Neutrophil (primary cell): Measurements from ENCODE around the gene WDR6.

Source experiments
- H3K27ac ChIP-seq: fragments of 200-600 bp; sonication (generic); 2 replicates; pipeline ENCODE4 v1.5.1; 2016; ENCODE audit warnings: mild to moderate bottlenecking, moderate library complexity
- H3K27me3 ChIP-seq: fragments of 200-600 bp; sonication (generic); 2 replicates; pipeline ENCODE4 v1.6.0; 2016; ENCODE audit warnings: mild to moderate bottlenecking
- H3K36me3 ChIP-seq: fragments of 200-600 bp; sonication (generic); 2 replicates; pipeline ENCODE4 v1.5.1; 2017
- H3K4me1 ChIP-seq, 2 experiments: fragments of 200-600 bp in 1 of 2; sonication (generic) in 1 of 2; 1 replicate in 1 of 2; 2 replicates in 1 of 2; pipeline versions ENCODE4 v1.5.1 to v1.6.1; 2013 to 2016; ENCODE audit warnings: low read depth in 1 of 2, low read length in 1 of 2, mild to moderate bottlenecking in 1 of 2, moderate library complexity in 1 of 2; ENCODE audit not compliant: control insufficient read depth in 1 of 2, insufficient read depth in 1 of 2
- H3K4me3 ChIP-seq, 2 experiments: fragments of 200-600 bp in 1 of 2; sonication (generic) in 1 of 2; 1 replicate in 1 of 2; 2 replicates in 1 of 2; pipeline ENCODE4 v1.5.1; 2013 to 2016; ENCODE audit warnings: low read depth in 1 of 2, low read length in 1 of 2, mild to moderate bottlenecking in 1 of 2, moderate library complexity in 1 of 2
- H3K9me3 ChIP-seq: fragments of 200-600 bp; sonication (generic); 2 replicates; pipeline ENCODE4 v1.5.1; 2016
- TF ChIP-seq, protein P1 (sequence below): fragments of 200-600 bp; sonication (generic); IDR thresholded peaks from 2 replicates; pipeline ENCODE4 v1.5.1; 2016; ENCODE audit warnings: antibody characterized with exemption

Gene WDR6

DNA sequence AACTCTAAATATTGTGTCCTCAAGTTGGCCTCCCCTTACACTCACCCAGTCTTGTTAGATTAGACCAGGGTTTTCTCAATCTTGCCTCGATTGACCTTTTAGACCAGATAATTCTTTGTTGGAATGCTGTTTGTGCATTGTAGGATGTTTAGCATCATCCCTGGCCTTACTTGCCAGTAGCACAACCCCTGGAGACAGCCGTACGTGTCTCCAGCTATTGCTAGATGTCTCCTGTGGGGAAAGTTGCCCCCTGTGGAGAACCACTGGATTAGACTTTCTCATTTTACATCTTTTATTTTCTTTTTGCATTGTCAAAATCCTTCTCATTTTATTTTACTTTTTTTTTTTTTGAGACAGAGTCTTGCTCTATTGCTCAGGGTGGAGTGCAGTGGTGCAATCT lies 2.2 kb downstream of the WDR6 start:
- Histone ChIP-seq H3K27me3 (no peaks in the 10 kb centered on the region), H3K9me3 (no peaks in the 10 kb centered on the region), H3K27ac (peak overlapping the region; percentile 39), H3K4me1 (peaks cover 24 to 35% of the 10 kb centered on the region in 2 experiments), H3K36me3 (peaks cover 18% of the 10 kb centered on the region), H3K4me3 (no peak overlapping the region)
- TF ChIP-seq, protein P1, sequence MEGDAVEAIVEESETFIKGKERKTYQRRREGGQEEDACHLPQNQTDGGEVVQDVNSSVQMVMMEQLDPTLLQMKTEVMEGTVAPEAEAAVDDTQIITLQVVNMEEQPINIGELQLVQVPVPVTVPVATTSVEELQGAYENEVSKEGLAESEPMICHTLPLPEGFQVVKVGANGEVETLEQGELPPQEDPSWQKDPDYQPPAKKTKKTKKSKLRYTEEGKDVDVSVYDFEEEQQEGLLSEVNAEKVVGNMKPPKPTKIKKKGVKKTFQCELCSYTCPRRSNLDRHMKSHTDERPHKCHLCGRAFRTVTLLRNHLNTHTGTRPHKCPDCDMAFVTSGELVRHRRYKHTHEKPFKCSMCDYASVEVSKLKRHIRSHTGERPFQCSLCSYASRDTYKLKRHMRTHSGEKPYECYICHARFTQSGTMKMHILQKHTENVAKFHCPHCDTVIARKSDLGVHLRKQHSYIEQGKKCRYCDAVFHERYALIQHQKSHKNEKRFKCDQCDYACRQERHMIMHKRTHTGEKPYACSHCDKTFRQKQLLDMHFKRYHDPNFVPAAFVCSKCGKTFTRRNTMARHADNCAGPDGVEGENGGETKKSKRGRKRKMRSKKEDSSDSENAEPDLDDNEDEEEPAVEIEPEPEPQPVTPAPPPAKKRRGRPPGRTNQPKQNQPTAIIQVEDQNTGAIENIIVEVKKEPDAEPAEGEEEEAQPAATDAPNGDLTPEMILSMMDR = no peak

DNA sequence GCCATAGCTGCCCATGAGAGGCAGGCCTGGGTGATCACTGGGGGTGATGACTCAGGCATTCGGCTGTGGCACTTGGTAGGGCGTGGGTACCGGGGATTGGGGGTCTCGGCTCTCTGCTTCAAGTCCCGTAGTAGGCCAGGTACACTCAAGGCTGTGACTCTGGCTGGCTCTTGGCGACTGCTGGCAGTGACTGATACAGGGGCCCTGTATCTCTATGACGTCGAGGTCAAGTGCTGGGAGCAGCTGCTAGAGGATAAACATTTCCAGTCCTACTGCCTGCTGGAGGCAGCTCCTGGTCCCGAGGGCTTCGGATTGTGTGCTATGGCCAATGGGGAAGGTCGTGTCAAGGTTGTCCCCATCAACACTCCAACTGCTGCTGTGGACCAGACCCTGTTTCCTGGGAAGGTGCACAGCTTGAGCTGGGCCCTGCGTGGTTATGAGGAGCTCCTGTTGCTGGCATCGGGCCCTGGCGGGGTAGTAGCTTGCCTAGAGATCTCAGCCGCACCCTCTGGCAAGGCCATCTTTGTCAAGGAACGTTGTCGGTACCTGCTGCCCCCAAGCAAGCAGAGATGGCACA lies 5.3 kb downstream of the WDR6 start:
- Histone ChIP-seq H3K36me3 (peaks cover 37% of the 10 kb centered on the region), H3K9me3 (no peaks in the 10 kb centered on the region), H3K27ac (no peak overlapping the region), H3K4me3 (no peak overlapping the region), H3K4me1 (peaks cover 24 to 32% of the 10 kb centered on the region in 2 experiments), H3K27me3 (no peaks in the 10 kb centered on the region)
- TF ChIP-seq, protein P1 = no peak

DNA sequence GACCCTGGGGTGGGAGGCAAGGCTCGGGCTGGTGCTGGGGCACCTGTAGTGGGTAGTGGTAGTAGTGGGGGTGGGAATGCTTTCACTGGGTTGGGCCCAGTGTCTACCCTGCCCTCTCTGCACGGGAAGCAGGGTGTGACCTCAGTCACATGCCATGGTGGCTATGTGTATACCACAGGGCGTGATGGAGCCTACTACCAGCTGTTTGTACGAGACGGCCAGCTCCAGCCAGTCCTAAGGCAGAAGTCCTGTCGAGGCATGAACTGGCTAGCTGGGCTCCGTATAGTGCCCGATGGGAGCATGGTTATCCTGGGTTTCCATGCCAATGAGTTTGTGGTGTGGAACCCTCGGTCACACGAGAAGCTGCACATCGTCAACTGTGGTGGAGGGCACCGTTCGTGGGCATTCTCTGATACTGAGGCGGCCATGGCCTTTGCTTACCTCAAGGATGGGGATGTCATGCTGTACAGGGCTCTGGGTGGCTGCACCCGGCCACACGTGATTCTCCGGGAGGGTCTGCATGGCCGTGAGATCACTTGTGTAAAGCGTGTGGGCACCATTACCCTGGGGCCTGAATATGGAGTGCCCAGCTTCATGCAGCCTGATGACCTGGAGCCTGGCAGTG lies 6.0 kb downstream of the WDR6 start:
- Histone ChIP-seq H3K27me3 (no peaks in the 10 kb centered on the region), H3K4me1 (peaks cover 25 to 30% of the 10 kb centered on the region in 2 experiments), H3K4me3 (no peak overlapping the region), H3K27ac (no peak overlapping the region), H3K36me3 (peaks cover 37% of the 10 kb centered on the region), H3K9me3 (no peaks in the 10 kb centered on the region)
- TF ChIP-seq, protein P1 = no peak

DNA sequence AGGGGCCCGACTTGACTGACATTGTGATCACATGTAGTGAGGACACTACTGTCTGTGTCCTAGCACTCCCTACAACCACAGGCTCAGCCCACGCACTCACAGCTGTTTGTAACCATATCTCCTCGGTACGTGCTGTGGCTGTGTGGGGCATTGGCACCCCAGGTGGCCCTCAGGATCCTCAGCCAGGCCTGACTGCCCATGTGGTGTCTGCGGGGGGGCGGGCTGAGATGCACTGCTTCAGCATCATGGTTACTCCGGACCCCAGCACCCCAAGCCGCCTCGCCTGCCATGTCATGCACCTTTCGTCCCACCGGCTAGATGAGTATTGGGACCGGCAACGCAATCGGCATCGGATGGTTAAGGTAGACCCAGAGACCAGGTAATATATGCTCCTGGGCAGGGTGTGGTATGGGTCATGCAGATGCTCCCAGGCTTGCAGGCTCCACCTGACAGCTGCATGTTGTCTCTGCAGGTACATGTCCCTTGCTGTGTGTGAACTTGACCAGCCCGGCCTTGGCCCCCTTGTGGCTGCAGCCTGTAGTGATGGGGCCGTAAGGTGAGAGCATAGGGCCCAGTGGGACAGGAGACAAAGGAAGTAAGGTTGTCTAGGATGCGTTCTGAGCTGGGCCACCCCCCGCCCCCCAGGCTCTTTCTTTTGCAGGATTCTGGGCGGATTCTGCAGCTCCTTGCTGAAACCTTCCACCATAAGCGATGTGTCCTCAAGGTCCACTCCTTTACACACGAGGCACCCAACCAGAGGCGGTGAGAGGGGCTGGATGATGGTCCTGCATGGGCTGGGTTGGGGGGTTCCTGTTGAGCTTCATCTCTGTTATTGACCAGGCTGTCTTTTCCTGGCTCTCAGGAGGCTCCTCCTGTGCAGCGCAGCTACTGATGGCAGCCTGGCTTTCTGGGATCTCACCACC lies 6.8 kb downstream of the WDR6 start:
- Histone ChIP-seq H3K4me3 (no peak overlapping the region), H3K27ac (no peak overlapping the region), H3K9me3 (no peaks in the 10 kb centered on the region), H3K27me3 (no peaks in the 10 kb centered on the region), H3K36me3 (peaks cover 37% of the 10 kb centered on the region), H3K4me1 (peaks cover 25 to 28% of the 10 kb centered on the region in 2 experiments)
- TF ChIP-seq, protein P1 = peak; percentile 32

DNA sequence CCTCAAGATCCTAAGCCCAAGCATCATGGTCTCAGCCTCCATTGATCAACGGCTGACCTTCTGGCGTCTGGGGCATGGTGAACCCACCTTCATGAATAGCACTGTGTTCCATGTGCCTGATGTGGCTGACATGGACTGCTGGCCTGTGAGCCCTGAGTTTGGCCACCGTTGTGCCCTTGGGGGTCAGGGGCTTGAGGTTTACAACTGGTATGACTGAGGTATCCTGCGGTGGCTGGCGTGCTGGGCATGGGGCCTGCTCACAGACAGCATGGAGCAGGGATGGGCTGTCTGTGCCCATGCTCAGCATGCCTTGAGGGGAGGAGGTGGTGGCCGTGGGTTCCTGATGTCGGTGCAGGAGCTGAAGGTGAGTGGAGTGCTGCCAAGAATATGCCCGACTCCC lies 7.9 kb downstream of the WDR6 start:
- no peaks in the 10 kb centered on the region for H3K27me3 ChIP-seq
- no peak overlapping the region for H3K27ac ChIP-seq
- H3K4me3 ChIP-seq = no peak overlapping the region
- H3K4me1 ChIP-seq = peaks cover 30% of the 10 kb centered on the region in 2 experiments
- no peaks in the 10 kb centered on the region for H3K9me3 ChIP-seq
- H3K36me3 ChIP-seq = peaks cover 37% of the 10 kb centered on the region
- TF ChIP-seq, protein P1 = no peak
